HG03196 (cell line): ENCODE measurements around the gene SAV1.
"Not testable (repeated sequence)": the region's sequence is repeated elsewhere in the genome, so short reads cannot be mapped to it uniquely, and the experiment has no call there.

Experiments used
- ATAC-seq: cut with Tn5 transposase; IDR thresholded peaks from one replicate; pipeline ENCODE4 v1.9.1; 2021; ENCODE audit not compliant: unreplicated experiment

Gene SAV1

GRCh38 chr14:50667996-50668825, at the start of gene SAV1:
Gene SAV1, minus strand, starts transcription at chr14:50668306. Its CDS starts 339 bp downstream, at chr14:50667967.
- peak; percentile 51 for ATAC-seq

DNA sequence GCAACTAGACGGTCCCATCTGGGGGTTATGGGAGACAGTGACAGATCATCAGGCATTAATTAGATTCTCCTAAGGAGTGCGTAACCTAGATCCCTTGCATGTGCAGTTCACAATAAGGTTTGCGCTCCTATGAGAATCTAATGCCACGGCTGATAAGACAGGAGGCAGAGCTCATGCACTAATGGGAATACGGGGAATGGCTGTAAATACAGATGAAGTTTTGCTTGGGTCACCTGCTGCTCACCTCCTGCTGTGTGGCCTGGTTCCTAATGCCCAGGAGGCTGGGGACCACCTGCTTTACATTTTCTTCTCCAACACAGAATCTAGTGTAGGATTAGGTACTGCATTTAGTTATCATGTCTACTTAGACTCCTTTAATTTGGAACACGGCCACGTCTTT, 49.7 kb upstream of the SAV1 start:
- ATAC-seq: no peak

DNA sequence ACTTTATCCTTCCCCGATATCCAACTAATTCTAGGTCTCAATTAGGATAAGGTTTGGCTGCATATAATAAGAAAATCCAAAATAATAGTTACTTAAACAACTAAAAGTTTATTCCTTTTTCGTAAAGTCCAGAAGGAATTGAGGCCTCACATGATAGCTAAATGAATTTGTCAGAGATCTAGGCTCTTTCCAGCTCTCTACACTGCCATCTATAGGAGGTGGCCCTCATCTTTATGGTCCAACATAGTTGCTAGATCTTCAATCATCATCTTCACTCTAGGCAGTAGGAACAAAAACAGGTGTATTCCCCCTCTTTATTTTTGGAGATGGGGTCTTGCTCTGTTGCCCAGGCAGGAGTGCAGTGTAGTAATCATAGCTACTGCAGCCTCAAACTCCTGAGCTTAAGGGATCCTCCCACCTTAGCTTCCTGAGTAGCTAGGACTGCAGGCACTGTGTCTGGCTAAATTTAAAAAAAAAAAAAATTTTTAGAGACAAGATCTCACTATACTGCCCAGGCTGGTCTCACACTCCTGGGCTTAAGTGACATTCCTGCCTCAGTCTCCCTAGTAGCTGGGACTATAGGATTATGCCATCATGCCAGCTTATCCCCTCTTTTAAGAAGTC, 46.5 kb upstream of the SAV1 start:
- ATAC-seq: no peak

- ATAC-seq: no peak
These were observed 42.9 kb upstream of the SAV1 start for GRCh38 chr14:50711043-50711442.

DNA sequence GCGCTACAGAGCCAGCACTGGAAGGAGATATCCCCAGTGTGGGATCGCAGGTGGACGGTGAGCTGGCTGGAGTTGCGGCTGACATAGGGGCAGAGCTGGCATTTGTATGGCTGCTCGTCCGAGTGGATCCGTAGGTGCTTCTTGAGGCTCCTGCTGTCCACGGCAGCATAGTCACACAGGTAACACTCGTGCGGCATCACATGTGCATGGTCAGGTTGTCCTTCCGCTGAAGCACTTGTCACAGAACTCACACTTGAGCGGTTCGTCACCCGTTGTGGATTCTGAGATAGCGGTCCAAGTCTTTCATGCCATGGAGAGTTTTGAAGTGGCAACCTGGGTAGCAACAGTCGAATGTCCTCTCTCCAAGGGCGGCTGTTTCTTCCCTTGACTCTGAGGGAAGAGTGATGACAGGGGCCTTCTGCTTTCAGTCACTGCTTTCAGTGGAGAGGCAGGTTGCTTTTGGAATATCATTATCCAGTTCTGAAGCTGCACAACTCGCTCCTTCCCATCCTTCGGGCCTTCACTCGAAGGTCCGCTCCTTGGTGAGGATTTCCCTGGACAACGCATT, 37.0 kb upstream of the SAV1 start:
- ATAC-seq: no peak

DNA sequence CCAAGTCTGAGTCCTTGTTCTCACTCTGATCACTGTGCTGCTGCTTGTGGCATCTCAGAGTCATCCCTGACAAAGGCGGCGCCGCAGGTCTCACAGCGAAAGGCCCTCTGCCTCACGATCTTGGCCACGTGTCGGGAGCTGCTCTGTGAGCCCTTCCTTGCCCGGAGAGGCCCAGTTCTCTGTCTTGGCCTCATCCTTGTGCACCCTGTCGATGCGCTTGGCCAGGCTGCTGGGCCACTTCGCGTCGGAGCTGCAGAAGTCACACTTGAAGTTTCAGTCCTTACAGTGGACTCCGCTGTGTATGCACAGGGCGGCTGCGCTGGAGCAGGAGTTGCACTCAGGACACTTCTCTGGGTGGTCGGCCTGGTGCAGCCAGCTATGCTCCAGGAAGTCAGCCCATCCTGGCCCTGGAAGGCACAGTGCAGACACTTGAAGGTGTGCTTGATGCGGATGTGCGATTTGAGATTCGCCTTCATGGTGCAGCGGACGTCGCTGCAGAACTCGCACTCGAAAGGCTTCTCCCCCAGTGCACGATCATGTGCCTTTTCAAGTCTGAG, 36.4 kb upstream of the SAV1 start:
- no peak for ATAC-seq

GRCh38 chr14:50697659-50698290, 29.7 kb upstream of the SAV1 start:
- no peak for ATAC-seq

DNA sequence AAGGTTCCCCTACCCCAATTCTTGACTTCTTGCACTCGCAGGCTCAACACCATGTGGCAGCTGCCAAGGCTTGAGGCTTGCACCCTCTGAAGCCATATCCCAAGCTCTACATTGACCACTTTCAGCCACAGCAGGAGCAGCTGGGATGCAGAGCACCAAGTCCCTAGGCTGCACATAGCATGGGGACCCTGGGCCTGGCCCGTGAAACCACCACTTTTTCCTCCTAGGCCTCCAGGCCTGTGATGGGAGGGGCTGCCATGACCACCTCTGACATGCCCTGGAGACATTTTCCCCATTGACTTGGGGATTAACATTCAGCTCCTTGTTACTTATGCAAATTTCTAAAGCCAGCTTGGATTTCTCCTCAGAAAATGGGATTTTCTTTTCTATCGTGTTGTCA, 26.2 kb upstream of the SAV1 start:
- ATAC-seq: not testable (repeated sequence)

DNA sequence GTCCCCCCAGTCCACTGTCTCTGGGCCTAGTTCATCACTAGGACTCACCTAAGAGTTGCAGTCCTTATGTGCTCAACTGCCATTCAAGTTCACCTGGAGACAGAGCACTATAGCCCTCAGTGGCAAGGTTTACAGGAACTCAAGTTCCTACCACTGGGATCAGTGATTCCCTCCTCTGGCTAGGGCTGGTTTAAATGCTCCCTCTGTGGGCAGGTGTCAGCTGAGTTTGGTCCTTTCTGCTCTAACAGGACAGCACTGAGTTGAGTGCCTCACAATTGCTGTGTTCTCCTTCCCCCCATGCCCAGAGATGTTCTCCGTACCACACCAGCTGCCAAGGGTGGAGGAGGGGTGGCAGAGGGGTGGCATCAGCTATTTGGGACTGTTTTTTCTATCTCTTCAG, 20.8 kb upstream of the SAV1 start:
- no peak for ATAC-seq

GRCh38 chr14:50679674-50680073, 11.6 kb upstream of the SAV1 start:
- no peak for ATAC-seq

- ATAC-seq: no peak
These were observed 10.1 kb upstream of the SAV1 start for GRCh38 chr14:50678163-50678562.

- peak; percentile 68 for ATAC-seq
These were observed 9.5 kb upstream of the SAV1 start for GRCh38 chr14:50677527-50678063.

DNA sequence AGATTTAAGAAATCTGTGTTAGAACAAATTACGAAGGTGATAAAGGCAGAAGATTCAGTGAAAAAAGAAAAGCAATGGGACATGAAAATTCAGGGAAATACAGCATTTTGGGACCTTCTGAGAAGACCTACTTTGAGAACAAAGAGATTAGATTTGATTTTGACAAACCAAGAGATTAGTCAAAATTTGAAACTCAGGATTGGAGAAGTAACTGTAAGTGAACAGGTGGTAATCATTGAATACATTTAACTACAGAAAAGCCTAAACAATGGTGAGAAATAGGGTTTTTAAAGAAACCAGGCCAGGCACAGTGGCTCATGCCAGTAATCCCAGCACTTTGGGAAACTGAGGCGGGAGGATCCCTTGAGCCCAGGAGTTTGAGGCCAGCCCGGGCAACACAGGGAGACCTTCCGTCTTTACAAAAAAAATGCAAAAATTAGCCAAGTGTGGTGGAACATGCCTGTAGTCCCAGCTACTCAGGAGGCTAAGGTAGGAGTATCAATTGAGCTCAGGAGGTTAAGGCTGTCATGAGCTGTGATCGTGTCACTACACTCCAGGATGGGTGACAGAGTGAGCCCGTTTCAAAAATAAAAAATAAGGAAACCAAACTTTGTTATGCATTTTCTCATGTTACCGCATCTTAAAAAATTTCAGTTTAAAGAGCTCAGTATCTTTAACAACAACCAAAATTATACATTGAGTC, 8.9 kb upstream of the SAV1 start:
- ATAC-seq: no peak

DNA sequence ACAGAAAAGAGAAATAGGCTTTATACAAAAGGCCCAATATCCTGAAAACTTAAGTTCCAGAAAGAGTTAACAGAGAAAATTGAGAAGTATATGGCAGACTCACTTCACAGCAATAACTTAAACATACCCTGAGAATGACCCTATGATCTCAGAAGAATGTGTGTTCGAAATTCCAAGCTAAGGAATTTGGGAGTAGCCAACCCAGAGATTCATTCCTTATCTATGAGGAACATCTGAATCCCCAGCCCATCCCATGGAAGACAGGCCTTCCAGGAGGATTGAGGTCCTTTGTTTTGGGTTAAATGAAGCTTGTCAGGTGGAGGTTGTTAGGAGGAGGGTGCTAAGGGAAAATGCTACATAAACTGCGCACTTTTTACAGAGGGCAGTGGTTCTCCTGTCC, 7.5 kb upstream of the SAV1 start:
- no peak for ATAC-seq

- no peak for ATAC-seq
These were observed 2.8 kb upstream of the SAV1 start for GRCh38 chr14:50670866-50671256.

DNA sequence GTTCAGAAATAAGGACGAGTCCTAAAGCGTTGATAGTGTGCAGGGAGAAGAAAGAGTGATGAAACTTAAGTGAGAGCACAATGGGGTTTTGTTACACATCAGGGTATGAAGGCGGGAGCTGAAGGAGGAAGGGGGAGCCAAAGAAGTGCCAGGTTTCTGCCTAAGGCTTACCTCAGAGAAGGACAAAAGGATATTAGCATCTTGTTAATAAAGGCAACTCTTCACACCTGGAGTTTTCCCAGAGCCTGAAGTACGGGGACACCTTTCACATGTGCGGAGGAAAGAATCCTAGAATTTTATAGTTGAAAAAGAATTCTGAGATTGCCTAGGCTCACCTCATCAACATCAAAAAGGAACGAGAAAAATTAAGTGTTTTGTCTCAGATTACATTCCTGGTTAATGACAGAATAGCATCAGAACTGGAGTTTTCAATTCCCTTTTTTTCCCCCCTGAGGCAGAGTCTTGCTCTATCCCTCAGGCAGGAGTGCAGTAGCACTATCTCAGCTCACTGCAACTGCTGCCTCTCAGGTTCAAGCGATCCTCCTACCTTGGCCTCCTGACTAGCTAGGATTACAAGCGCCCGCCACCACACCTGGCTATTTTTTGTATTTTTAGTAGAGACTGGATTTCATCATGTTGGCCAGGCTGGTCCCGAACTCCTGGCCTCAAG, 2.2 kb upstream of the SAV1 start:
- no peak for ATAC-seq

DNA sequence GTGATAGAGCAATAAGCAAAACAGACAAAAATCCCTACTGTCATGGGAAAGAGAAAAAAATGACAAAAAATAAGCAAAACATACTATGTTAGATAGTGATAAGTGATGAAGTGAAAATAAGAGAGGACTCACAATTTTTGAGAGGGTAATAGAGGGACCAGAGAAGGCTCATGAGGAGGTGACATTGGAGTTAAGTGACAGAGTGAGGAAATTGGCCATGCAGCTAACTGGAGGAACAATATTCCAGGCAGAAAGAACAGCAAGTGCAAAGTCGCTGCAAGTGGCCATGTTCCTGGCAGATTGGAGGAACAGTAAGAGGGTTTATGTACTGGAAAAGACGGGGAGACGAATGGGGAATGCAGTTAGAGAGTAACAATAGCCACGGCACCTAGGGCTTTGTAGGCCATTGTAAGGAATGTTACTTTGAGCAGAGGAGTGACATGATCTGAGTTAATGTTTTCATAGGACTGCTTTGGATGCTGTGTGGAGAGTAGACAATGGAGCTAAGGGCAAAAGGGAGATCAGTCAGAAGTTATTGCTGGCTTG, 1.4 kb upstream of the SAV1 start:
- no peak for ATAC-seq

DNA sequence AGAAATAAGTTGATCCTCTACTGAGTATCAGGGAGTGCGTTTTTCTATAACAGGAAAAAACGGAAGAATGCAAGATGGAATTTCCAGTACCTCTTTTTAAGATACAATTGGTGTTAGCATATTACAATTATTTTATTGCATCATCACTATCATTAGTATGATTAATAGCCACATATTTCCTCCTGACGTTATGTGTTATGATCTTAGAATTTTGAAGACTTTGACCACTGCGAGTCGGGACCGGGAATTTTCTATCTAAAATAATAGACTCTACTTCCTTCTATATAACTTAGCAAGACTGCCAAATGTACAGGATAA, 679 bp upstream of the SAV1 start:
- ATAC-seq: no peak

- peak; percentile 39 for ATAC-seq
These were observed 466 bp downstream of the SAV1 start for GRCh38 chr14:50667684-50667995.
